LNCaP clone FGC (cell line): ENCODE results near the gene HAVCR1.

ENCODE experiments used
- DNase-seq: peaks from one replicate; pipeline ENCODE4 v3.0.0-alpha.2; 2011; ENCODE audit warnings: low read depth
- H3K4me3 ChIP-seq: 2 replicates; pipeline ENCODE4 v1.5.1; 2011; ENCODE audit warnings: mild to moderate bottlenecking, low read depth, low read length, control low read depth
- TF ChIP-seq, protein P1 (sequence below): IDR thresholded peaks from 2 replicates; pipeline ENCODE4 v1.5.1; 2012; ENCODE audit warnings: mild to moderate bottlenecking; ENCODE audit not compliant: control insufficient read depth, insufficient read depth; ENCODE audit errors: extremely low read depth

The HAVCR1 gene

DNA sequence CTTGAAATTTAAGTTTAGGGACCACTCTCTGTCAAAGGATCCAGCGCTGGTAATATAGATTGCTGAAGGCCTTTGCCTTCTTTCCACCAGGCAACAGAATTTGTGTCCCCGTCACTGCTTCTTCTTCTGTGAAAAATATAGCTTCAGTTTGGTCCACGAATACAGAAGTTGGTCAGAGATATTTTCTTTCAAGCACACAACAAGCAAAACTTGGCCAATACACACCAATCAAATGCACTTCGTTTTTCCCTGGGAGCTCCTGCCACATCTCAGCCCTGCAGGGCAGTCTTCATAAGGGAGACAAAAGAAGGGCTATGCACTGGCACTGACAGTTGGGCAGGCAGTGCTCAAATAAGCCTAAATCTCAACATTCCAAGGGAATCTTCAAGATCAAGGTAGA is 27.0 kb upstream of the HAVCR1 start:
- TF ChIP-seq, protein P1, sequence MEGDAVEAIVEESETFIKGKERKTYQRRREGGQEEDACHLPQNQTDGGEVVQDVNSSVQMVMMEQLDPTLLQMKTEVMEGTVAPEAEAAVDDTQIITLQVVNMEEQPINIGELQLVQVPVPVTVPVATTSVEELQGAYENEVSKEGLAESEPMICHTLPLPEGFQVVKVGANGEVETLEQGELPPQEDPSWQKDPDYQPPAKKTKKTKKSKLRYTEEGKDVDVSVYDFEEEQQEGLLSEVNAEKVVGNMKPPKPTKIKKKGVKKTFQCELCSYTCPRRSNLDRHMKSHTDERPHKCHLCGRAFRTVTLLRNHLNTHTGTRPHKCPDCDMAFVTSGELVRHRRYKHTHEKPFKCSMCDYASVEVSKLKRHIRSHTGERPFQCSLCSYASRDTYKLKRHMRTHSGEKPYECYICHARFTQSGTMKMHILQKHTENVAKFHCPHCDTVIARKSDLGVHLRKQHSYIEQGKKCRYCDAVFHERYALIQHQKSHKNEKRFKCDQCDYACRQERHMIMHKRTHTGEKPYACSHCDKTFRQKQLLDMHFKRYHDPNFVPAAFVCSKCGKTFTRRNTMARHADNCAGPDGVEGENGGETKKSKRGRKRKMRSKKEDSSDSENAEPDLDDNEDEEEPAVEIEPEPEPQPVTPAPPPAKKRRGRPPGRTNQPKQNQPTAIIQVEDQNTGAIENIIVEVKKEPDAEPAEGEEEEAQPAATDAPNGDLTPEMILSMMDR = no peak
- DNase-seq = no peak
- H3K4me3 ChIP-seq = no peak overlapping the region

GRCh38 chr5:157080286-157080685 is 21.4 kb upstream of the HAVCR1 start:
- no peak for DNase-seq
- TF ChIP-seq, protein P1 = no peak
- H3K4me3 ChIP-seq = no peak overlapping the region

- no peak for DNase-seq
- H3K4me3 ChIP-seq = no peak overlapping the region
- TF ChIP-seq, protein P1 = no peak
Measured at GRCh38 chr5:157076558-157076957, 17.6 kb upstream of the HAVCR1 start.

- TF ChIP-seq, protein P1 = no peak
- no peak overlapping the region for H3K4me3 ChIP-seq
- no peak for DNase-seq
Measured at GRCh38 chr5:157072508-157072907, 13.6 kb upstream of the HAVCR1 start.

DNA sequence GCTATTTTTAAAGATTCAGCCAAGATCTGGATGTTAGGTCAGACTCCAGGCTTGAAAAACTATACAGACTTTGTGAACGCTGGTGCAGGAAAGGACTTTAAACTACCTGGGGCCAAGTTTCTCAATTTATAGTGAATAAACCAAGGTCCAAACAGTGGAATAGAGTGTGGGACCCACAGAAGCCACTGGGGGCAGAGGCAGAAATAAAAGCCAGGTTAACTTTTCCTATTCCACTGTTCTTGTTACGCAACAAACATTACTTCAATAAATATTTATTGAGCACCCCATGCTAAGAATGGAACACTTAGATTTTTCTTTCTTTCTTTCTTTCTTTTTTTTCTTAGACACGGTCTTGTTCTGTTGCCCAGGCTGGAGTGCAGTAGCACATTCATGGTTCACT is 11.0 kb upstream of the HAVCR1 start:
- TF ChIP-seq, protein P1 = no peak
- no peak for DNase-seq
- H3K4me3 ChIP-seq = no peak overlapping the region

DNA sequence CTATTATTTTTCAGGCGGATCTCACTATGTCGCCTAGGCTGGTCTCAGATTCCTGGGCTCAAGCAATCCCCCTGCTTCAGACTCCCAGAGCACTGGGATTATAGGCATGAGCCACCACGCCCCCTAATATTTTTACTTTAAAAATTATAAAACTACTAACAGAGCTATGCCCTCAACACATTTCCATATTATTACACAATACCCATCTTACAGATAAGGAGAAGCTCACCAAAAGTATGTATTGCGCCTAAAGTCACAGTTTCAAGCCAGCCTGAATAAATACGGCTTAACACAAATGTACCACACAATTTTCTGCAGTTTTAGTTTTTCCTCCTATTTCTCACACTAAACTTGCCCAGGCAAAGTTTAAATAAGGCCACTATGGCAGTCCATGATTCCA is 9.9 kb upstream of the HAVCR1 start:
- DNase-seq = no peak
- TF ChIP-seq, protein P1 = no peak
- no peak overlapping the region for H3K4me3 ChIP-seq

DNA sequence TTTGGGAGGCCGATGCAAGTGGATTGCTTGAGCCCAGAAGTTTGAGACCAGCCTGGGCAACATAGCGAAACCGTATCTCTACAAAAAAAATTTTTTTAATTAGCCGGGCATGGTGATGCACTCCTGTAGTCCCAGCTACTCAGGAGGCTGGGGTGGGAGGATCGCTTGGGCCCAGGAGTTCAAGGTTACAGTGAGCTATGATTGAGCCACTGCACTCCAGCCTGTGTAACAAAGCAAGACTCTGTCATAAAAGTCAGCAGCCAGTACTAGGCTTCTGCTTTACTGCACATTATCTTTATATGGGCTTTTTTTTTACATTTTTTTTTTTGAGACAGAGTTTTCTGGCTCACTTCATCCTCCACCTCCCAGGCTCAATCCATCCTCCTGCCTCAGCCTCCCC is 9.4 kb upstream of the HAVCR1 start:
- DNase-seq = no peak
- no peak overlapping the region for H3K4me3 ChIP-seq
- TF ChIP-seq, protein P1 = no peak
